ENCODE measurements around the gene POLDIP3.
A peak's percentile ranks its signal among the peaks of the same experiment; 100 is the strongest.
"Not testable (repeated sequence)": the region's sequence is repeated elsewhere in the genome, so short reads cannot be mapped to it uniquely, and the experiment has no call there.

Gene POLDIP3

DNA sequence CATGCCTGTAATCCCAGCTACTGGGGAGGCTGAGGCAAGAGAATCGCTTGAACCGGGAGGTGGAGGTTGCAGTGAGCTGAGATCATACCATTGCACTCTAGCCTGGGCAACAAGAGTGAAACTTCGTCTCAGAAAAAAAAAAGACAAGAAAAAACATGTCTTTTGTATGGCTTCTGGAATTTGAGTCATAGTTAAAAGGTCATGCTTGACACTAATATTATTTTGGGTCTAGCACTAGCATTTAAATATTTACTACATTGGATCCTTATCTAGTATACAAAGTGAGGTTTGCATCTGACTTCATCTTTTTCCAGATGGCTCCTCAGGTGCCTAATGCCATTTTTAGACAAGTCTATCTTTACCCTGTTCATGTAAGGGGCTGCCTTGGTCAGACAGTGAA, 50.7 kb downstream of the POLDIP3 start:
- H3K36me3 Mint-ChIP-seq (ENCODE audit: insufficient read depth); H3K4me3 Mint-ChIP-seq; H3K27me3 Mint-ChIP-seq; H3K27ac Mint-ChIP-seq; H3K4me1 Mint-ChIP-seq (ENCODE audit: low read depth in 2 of 2); DNase-seq; H3K9me3 Mint-ChIP-seq; ATAC-seq (replicated peaks): not testable (repeated sequence)

DNA sequence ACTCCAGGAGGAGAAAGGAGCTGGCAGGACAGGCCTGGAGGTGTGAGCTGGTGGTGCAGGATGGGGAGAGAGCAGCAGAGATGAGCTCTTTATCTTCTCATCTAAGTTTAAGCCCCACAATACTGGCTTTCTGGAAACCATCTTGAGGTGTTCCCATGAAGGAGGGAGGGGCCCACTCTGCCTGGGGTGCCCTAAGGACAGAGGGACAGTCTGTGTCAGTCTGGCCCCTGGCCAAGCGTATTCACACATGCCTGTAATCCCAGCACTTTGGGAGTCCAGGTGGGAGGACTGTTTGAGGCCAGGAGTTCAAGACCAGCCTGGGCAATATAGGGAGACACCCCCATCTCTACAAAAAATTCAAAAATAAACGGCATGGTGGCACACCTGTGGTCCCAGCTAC, 52.0 kb downstream of the POLDIP3 start:
- no peak overlapping the region for H3K4me3 Mint-ChIP-seq
- H3K36me3 Mint-ChIP-seq (ENCODE audit: insufficient read depth) = peaks cover 6% of the 10 kb centered on the region
- peaks cover 3 to 6% of the 10 kb centered on the region in 2 donors for H3K4me1 Mint-ChIP-seq (ENCODE audit: low read depth in 2 of 2)
- no peaks in the 10 kb centered on the region for H3K27me3 Mint-ChIP-seq
- H3K9me3 Mint-ChIP-seq = no peaks in the 10 kb centered on the region
- ATAC-seq (replicated peaks) (no peak), DNase-seq (no peak)
- no peak overlapping the region for H3K27ac Mint-ChIP-seq

DNA sequence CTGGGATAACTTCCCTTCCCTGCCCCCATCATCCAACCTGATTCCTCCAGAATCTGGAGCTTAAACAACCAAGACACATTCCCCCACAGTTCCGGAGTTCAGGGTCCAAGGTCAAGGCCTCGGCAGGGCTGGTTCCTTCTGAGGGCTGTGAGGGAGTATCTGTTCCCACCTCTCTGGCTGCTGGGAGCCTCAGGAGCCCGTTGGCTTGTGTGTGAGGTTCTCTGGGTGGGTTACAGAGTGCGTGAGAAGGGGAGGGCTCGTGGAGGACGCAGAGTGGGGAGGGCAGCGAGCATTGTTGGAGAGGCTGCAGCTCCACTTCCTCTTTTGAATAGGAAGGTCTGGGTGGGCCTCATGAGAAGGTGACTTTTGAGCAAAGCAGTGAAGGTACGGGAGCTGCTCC, 52.4 kb downstream of the POLDIP3 start:
- DNase-seq = no peak
- peaks cover 6% of the 10 kb centered on the region for H3K36me3 Mint-ChIP-seq (ENCODE audit: insufficient read depth)
- ATAC-seq (replicated peaks) = no peak
- H3K4me3 Mint-ChIP-seq = no peak overlapping the region
- H3K27me3 Mint-ChIP-seq = no peaks in the 10 kb centered on the region
- H3K4me1 Mint-ChIP-seq (ENCODE audit: low read depth in 2 of 2) = peaks cover 3 to 6% of the 10 kb centered on the region in 2 donors
- no peak overlapping the region for H3K27ac Mint-ChIP-seq
- no peaks in the 10 kb centered on the region for H3K9me3 Mint-ChIP-seq

DNA sequence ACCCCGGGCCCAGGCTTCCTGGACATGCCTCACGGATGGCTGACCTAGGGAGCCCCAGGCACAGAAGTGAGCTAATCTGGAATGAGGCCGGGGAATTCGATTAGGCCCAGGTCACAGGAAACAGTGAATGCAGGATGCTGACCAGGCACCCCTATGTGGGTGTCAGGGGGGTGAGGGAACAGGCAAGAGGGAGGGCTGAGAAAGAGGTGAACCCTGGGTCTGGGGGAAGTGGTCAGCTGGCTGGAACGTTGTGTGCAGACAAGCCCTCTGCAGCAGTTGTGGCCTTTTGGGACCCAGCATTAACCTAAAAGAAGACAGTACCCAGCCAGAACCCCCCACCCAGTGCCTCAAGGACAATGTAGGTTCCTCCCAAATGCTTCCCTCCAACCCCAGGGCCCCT, 52.8 kb downstream of the POLDIP3 start:
- DNase-seq (no peak), ATAC-seq (replicated peaks) (no peak)
- Mint-ChIP-seq H3K27ac (no peak overlapping the region), H3K27me3 (no peaks in the 10 kb centered on the region), H3K36me3 (ENCODE audit: insufficient read depth) (peaks cover 6% of the 10 kb centered on the region), H3K9me3 (no peaks in the 10 kb centered on the region), H3K4me1 (ENCODE audit: low read depth in 2 of 2) (peaks cover 3 to 6% of the 10 kb centered on the region in 2 donors), H3K4me3 (no peak overlapping the region)

DNA sequence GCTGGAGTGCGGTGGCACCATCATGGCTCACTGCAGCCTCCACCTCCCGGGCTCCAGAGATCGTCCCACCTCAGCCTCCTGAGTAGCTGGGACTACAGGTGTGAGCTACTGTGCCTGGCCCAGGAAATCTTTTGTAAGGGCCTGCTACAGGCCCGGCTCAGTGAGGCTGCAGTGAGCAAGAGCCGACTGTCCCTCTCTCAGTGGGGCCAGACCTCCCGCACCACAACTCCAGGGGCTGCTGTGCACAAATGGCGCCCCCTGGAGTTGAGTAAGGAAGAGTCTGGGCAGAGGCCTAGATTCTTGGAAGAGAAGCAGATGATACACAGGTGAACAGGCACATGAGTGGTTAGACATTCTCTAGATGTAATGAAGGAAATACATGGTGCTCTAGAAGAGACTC, 53.9 kb downstream of the POLDIP3 start:
- DNase-seq = no peak
- Mint-ChIP-seq H3K4me1 (ENCODE audit: low read depth in 2 of 2) (peaks cover 3 to 6% of the 10 kb centered on the region in 2 donors), H3K9me3 (no peaks in the 10 kb centered on the region), H3K27ac (no peak overlapping the region), H3K36me3 (ENCODE audit: insufficient read depth) (peaks cover 5% of the 10 kb centered on the region), H3K27me3 (no peaks in the 10 kb centered on the region), H3K4me3 (no peak overlapping the region)
- peak; percentile 31 for ATAC-seq (replicated peaks)

DNA sequence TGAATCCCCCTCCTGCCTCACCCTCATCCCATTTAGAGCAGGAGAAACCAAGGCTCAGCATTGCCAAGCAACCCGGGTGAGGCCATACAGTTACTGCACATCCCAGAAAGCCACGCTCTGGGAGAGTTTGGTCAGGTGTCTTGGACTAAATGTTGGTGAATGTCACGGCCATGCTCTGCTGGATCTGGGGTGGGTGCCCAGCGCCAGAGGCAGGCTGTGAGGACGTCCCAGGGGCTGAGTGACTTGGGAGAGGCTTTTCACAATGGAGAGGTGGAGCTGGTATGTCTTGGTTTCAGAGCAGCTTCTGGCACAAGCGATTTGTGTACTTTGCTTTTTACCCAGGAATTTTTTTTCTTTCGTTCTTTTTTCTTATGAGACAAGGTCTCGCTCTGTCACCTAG, 54.3 kb downstream of the POLDIP3 start:
- H3K9me3 Mint-ChIP-seq = no peaks in the 10 kb centered on the region
- H3K27ac Mint-ChIP-seq = no peak overlapping the region
- peaks cover 3 to 6% of the 10 kb centered on the region in 2 donors for H3K4me1 Mint-ChIP-seq (ENCODE audit: low read depth in 2 of 2)
- peaks cover 4% of the 10 kb centered on the region for H3K36me3 Mint-ChIP-seq (ENCODE audit: insufficient read depth)
- no peak overlapping the region for H3K4me3 Mint-ChIP-seq
- ATAC-seq (replicated peaks) (no peak), DNase-seq (no peak)
- H3K27me3 Mint-ChIP-seq = no peaks in the 10 kb centered on the region

DNA sequence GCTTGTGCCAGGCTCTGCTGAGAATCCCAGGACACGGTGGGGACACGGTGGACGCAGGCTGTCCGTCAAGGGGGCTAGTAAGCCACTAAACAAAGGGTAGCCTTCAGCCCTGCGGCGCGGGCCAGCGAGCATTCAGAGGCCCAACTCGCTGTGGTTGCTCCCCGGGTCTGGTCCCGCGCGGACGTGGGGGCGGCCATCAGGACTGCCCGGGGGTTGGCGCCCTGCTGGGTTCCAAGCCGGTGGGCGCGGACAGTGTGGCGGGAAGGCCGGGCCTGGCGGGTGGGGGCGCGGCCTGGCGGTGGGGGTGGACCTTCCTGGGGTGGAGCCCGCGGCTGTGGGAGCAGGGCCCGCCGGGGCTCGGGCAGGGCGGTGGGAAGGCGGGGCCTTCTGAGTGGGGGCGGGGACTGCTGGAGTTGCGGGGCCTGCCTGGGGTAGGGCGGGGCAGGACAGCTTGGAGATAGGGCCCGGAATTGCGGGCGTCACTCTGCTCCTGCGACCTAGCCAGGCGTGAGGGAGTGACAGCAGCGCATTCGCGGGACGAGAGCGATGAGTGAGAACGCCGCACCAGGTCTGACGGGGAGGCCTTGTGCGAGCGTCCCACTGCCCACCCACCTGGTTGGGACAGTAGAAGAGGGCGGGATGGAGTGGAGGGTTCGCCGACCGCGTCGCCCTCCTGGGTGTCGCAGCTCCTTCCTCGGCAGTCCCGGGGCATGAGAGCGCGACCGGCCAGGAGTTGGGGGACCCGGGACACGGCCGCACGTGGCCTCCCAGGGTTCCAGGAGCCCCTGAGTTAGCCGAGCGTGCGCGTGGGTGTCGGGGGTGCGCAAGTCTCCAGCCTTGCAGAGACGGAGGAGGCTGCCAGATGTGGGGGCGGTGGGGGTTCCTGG, 61.0 kb downstream of the POLDIP3 start, which contains the start of gene SERHL2:
Gene SERHL2 (plus strand): TSS at position 482 of the 887 bp plus-strand sequence. CDS start 65 bp downstream, at position 547.
- no peaks in the 10 kb centered on the region for H3K27me3 Mint-ChIP-seq
- ATAC-seq (replicated peaks) = peak; percentile 96
- peak; percentile 71 to 81 (median 79) for DNase-seq
- H3K4me3 Mint-ChIP-seq = peak within 1 kb of the TSS; percentile 81 to 83
- H3K36me3 Mint-ChIP-seq (ENCODE audit: insufficient read depth) = no peaks in the 10 kb centered on the region
- no peaks in the 10 kb centered on the region for H3K9me3 Mint-ChIP-seq
- H3K4me1 Mint-ChIP-seq (ENCODE audit: low read depth in 2 of 2) = peaks cover 8 to 9% of the 10 kb centered on the region in 2 donors
- H3K27ac Mint-ChIP-seq = peak within 1 kb of the TSS in 1 of 2 donors; percentile 60

DNA sequence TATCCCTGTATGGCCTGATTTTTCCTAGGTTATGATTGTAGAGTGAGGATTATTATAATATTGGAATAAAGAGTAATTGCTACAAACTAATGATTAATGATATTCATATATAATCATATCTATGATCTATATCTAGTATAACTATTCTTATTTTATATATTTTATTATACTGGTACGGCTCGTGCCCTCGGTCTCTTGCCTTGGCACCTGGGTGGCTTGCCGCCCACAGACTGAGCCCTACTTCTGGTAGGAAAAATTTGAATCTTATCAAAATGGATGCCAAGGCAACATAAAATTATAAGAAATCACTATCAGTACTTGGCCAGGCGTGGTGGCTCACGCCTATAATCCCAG, 62.4 kb downstream of the POLDIP3 start:
- H3K4me3 Mint-ChIP-seq = peak overlapping the region; percentile 81 to 83
- H3K27me3 Mint-ChIP-seq; ATAC-seq (replicated peaks); H3K36me3 Mint-ChIP-seq (ENCODE audit: insufficient read depth); DNase-seq; H3K9me3 Mint-ChIP-seq; H3K4me1 Mint-ChIP-seq (ENCODE audit: low read depth in 2 of 2): not testable (repeated sequence)
- peak overlapping the region; percentile 89 to 91 for H3K27ac Mint-ChIP-seq

DNA sequence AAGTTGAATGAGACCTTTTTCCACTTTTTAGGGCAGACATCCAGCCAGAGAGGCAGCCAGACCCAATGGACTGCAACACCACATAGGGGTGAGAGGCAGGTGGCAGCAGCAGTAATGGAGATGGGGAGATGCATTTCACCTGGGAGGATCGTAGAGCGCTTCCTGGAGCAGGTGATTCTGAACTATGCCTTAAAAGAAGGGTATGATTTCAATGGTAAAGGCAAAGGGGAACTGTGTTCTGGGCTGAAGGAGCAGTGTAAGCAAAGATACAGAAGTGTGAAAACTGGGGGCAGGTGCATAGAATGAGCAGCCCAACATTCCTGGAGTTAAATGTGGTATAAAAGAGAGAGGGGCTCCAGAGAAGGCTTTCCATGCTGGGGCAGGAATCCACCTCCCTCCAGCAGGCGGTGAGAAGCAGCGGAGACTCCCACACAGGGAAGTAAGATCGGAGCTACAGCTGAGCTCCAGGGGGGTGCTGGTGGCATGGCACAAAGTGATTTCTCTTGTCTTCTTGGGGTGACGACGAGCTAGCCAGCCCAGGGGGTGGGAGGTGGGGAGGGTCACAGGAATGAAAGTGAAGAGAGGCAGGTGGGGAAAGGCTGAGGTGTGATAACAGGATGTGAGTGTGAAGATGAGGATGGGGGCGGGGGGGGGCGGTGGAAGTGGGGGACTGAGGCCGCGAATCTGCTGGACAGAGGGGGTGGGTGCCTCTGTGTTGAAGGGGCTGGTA, 65.2 kb downstream of the POLDIP3 start:
- H3K4me3 Mint-ChIP-seq = no peak overlapping the region
- H3K27me3 Mint-ChIP-seq = no peaks in the 10 kb centered on the region
- H3K4me1 Mint-ChIP-seq (ENCODE audit: low read depth in 2 of 2) = peaks cover 8 to 9% of the 10 kb centered on the region in 2 donors
- no peak for ATAC-seq (replicated peaks)
- no peaks in the 10 kb centered on the region for H3K9me3 Mint-ChIP-seq
- no peaks in the 10 kb centered on the region for H3K36me3 Mint-ChIP-seq (ENCODE audit: insufficient read depth)
- no peak for DNase-seq
- H3K27ac Mint-ChIP-seq = peak overlapping the region in 1 of 2 donors; percentile 29

DNA sequence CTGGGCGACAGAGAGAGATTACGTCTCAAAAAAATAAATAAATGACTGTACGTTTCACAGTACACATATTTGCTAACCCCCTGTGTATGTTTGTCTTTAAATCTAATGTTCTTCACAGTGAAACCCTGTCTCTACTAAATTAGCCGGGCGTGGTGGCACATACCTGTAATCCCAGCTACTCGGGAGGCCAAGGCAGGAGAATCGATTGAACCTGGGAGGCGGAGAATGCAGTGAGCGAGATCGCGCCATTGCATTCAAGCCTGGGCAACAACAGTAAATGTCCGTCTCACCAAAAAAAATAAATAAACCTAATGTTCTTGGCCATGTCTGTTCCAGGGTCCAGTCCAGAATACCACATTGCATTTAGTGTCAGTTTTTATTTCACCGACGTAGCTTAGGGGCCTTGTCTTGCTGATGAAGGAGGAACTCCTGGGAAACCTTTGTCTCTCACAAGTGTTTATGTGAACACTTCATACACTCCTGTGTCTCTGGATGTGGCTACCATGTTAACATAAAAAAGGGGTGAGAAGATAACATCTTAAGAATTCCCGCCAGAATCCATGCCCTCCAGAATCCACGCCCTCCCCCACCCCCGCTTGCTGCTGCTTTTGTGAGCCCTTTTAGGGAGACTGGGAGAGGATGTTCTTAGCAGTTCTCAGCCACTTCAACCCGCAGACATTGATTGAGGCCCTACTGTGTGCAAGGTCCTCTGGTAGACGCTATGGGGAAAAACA, 65.9 kb downstream of the POLDIP3 start:
- Mint-ChIP-seq H3K9me3 (no peaks in the 10 kb centered on the region), H3K27me3 (no peaks in the 10 kb centered on the region), H3K36me3 (ENCODE audit: insufficient read depth) (no peaks in the 10 kb centered on the region), H3K4me1 (ENCODE audit: low read depth in 2 of 2) (peaks cover 6 to 8% of the 10 kb centered on the region in 2 donors), H3K4me3 (no peak overlapping the region), H3K27ac (peak overlapping the region in 1 of 2 donors; percentile 29)
- DNase-seq = no peak
- ATAC-seq (replicated peaks) = no peak

DNA sequence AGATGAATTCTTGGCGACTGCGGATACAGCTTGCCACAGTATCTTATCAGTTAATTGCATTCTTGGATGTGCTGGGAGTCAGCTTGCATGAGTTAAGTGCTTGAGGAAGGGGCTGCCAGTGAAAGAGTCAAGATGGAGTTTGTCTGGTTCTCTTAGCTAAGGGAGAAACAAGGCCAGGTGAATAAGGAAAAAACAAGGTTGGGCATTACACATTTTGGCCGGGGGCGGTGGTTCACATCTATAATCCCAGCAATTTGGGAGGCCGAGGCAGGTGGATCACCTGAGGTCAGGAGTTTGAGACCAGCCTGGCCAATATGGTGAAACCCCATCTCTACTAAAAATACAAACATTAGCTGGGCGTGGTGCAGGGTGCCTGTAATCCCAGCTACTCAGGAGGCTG, 66.6 kb downstream of the POLDIP3 start:
- H3K36me3 Mint-ChIP-seq (ENCODE audit: insufficient read depth); DNase-seq; H3K27me3 Mint-ChIP-seq; H3K9me3 Mint-ChIP-seq; H3K4me1 Mint-ChIP-seq (ENCODE audit: low read depth in 2 of 2); ATAC-seq (replicated peaks); H3K4me3 Mint-ChIP-seq: not testable (repeated sequence)
- H3K27ac Mint-ChIP-seq = peak overlapping the region in 1 of 2 donors; percentile 54

DNA sequence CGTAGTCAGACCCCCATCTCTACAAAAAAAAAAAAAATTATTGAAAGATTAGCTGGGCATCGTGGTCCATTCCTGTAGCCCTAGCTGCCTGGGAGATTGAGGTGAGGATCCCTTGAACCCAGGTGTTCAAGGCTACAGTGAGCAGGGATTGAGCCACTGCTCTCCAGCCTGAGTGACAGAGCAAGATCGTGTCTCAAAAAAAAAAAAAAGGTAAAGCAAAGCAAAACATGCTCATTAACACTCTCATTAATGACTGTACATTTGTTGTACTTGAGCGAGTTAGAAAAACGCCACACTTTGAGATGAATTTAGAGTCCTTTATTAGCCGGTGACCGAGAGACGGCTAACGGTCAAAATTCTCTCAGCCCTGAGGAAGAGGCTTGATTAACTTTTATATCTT, 67.1 kb downstream of the POLDIP3 start:
- Mint-ChIP-seq H3K4me3 (no peak overlapping the region), H3K36me3 (ENCODE audit: insufficient read depth) (no peaks in the 10 kb centered on the region), H3K4me1 (ENCODE audit: low read depth in 2 of 2) (peaks cover 5 to 7% of the 10 kb centered on the region in 2 donors), H3K27ac (peak overlapping the region in 1 of 2 donors; percentile 54), H3K27me3 (no peaks in the 10 kb centered on the region), H3K9me3 (no peaks in the 10 kb centered on the region)
- ATAC-seq (replicated peaks) (no peak), DNase-seq (no peak)

DNA sequence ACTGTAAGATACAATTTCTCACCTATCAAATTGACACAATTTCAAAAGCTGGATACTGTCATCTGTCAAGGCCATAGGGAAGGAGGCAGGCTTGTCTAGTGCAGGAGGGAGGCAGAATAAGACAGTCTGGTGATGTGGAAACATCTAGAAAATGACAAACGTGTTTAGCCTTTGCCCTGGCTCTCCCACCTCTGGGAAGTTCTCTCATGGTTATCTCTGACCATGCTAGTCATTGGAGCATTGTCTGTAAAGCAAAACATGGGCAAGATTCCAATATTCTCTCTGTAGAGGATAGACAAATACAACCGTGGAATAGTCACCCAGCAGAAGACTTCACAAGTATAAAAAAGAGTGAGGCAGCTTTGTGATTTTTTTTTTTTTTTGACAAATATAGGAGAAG, 70.0 kb downstream of the POLDIP3 start:
- Mint-ChIP-seq H3K4me1 (ENCODE audit: low read depth in 2 of 2) (peaks cover 0 to 2% of the 10 kb centered on the region in 2 donors), H3K9me3 (no peaks in the 10 kb centered on the region), H3K27ac (no peak overlapping the region), H3K27me3 (no peaks in the 10 kb centered on the region), H3K4me3 (no peak overlapping the region), H3K36me3 (ENCODE audit: insufficient read depth) (no peaks in the 10 kb centered on the region)
- ATAC-seq (replicated peaks) (no peak), DNase-seq (no peak)

All from effector memory CD8-positive, alpha-beta T cell (primary cell).